Measurements from ENCODE around the gene GPX4.
"Not testable (repeated sequence)": the region's sequence is repeated elsewhere in the genome, so short reads cannot be mapped to it uniquely, and the experiment has no call there.

Gene GPX4

DNA sequence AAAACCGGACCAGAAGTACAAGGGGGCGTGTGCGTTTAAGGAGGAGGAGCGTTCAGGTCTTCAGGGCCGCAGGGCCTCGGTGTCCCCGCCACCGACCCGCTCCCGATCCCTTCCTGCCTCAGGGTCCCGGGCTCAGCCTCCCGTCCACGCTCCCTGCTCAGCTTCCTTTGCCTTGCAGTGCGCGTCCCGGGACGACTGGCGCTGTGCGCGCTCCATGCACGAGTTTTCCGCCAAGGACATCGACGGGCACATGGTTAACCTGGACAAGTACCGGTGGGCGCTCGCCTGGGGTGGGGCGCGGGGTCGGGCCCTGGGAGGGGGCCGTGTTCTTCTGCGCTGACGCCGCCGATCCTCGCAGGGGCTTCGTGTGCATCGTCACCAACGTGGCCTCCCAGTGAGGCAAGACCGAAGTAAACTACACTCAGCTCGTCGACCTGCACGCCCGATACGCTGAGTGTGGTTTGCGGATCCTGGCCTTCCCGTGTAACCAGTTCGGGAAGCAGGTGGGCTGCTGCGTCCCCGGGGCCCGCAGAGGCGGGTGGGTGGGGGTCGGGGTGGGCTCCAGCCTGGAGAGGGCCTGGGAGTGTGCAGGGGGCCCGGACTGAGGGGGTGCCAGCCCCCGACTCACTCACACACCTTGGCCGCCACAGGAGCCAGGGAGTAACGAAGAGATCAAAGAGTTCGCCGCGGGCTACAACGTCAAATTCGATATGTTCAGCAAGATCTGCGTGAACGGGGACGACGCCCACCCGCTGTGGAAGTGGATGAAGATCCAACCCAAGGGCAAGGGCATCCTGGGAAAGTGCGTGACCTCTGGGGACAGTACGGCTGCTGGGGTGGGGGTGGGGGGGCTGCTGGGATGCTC is 1.4 kb downstream of the GPX4 start:
- FAIRE-seq = no peak

DNA sequence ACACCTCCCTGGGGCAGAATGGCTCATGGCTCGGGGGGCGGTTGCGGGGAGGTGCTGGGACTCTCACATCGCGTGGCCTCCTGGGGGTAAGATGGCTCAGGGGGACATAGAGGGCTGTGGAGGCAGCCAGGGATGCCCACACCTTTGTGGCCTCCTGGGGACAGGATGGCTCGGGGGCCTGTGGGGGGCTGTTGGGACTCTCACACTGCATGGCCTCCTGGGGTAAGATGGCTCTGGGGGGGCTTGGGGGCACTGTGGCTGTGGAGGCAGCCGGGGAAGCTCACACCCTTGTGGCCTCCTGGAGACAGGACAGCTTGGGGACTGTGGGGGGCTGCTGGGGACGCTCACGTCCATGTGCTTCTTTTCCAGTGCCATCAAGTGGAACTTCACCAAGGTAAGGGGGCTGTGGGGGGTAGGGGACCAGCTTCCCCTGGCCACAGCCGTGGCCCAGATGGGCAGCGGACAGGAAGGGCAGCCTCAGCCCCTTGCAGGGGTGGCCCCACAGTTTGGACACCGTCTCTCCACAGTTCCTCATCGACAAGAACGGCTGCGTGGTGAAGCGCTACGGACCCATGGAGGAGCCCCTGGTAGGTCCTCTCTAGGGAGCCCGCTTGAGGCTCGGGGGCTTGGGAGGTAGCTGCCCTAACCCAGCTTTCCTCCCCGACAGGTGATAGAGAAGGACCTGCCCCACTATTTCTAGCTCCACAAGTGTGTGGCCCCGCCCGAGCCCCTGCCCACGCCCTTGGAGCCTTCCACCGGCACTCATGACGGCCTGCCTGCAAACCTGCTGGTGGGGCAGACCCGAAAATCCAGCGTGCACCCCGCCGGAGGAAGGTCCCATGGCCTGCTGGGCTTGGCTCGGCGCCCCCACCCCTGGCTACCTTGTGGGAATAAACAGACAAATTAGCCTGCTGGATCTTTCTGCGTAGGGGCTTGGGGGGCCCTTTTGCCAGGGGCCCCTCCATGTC is 2.4 kb downstream of the GPX4 start:
- no peak for FAIRE-seq

DNA sequence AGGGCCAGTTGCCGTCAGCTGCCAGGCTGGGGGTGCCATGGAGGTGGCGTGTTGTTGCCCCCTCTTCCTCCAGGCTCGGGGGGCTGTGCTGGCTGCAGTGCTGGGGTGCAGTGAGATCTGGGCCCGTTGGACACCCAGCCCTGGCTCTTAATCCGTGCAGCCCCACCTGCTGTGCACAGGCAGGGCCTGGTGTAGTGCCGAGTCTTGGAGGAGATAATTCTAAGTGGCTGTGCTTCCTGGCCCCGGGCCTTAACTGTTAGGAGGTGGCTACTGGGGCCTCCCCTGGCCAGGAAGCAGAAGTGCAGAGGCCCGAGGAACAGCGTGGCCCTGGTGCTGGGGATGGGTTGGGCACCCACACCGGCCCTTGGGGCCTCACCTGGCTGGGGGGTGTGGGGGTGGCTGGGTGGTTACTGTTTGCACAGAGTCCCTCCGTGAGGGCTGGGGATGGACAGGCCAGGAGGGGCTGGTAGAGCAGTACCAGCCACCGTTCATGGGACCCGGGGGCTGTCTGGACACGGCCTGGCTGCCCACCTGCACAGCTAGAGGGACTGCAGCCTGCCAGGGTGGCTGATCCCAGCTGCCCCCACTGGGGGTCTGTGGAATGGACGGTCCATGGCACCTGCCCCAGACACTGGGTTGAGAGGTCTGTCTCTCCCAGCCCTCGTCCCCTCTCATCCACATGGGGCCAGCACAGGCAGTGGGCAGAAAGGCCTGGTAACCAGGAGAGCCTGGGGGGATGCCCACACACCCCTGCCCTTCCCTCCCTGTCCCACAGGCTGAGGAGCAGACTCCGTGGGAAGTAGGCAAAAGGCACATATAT is 3.3 kb downstream of the GPX4 start:
- FAIRE-seq = no peak

GRCh38 chr19:1107661-1108261 is 4.0 kb downstream of the GPX4 start:
- FAIRE-seq = no peak

DNA sequence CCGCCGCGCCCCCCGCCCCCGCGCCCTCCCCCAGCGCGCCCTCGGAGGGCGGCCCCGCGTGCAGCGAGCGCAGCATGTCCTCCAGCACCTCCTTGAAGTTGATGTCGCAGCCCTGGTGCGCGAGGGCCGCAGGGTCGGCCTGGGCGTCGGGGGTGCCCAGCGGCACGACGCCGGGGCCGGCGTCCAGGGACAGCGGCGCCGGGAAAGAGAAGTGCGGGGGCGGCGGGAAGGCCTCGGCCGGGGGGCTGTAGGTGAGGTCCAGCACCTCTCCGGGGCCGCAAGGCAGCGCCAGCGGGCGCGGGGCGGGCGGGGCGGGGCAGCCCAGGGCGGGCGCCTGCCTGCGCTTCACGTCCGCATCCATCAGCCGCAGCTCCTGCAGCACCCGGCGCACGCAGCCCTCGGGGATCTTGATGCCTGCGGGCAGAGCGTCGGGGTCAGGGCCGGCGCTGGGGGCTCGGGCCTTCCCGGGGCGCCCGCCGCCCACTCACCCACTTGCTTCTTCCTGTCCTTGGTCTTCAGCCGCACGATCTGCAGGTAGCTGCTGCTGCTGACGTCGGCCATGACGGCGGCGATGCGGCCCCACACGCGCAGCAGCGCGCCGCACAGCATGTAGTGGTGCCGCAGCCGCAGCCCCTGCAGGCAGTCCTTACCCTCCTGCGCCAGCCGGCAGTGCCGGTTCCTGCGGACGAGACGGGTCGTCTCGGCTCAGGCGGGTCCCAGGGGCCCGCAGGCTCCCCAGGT is 4.7 kb downstream of the GPX4 start:
- no peak for FAIRE-seq

DNA sequence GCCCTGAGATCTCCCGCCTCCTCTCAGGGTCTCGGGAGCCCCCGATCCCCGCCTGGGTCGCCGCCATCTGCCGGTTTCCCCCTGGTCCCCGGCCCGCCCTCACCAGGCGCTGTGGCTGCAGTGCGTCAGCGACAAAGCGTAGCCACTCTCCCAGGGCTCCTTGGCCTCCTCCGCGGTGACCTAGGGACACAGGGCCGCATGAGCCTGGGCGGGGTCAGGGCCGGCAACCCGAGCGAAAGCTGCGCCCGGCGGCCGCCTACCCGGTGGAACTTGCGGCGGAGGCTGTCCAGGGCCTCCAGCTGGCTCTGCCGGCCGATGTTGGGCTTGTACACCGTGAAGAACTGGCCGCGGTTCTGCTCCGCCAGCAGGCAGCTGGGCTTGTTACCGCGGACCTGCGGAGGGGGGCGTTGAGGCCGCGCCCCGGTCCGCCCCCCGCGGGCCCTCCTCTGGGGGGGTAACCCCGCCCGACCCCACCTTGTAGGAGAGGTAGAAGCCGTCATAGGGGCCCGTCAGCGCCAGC is 5.3 kb downstream of the GPX4 start:
- no peak for FAIRE-seq

GRCh38 chr19:1109697-1110671 is 6.2 kb downstream of the GPX4 start:
- FAIRE-seq = no peak

DNA sequence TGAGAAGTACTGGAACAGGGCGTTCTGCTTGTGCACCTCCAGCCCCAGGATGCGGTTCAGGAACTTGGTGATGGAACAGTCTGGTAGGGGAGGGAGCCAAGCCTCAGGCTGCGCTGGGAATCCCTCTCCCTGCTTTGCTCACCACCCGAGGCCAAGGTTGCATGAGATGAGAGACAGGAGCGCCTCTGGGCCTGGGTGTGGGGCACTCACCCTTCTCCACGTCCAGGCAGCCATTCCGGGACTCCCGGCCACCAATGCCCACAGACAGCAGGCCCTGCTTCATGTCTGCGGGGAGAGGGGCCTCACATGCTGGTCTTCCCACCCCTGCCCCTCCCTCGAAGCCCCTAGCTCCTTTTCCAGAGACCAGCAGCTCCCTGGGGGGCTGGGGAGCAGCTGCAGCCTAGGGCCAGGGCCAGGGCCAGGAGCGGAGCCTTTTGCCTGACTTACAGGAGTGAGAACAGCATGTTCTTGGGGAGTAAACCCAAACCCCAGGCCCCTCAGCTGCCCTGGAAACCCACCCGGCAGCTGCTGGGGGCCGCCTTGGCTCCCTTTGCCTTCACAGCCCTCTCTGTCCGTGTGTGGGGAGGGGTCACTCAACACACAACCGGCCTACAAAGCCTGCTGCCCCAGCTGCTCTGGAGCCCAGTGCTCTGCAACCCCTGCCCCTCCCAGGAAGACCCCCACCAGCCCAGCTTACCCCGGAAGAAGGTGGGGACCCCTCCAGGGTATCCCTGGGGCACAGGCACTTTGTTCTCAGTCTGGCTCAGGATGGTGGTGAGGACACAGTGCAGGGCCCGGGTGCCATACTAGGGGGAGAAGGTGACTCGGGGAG is 7.2 kb downstream of the GPX4 start:
- no peak for FAIRE-seq

- FAIRE-seq = no peak
Measured at GRCh38 chr19:1111641-1112267, 8.0 kb downstream of the GPX4 start.

- FAIRE-seq = no peak
Measured at GRCh38 chr19:1112268-1113029, 8.7 kb downstream of the GPX4 start.

- no peak for FAIRE-seq
Measured at GRCh38 chr19:1113030-1113985, 9.5 kb downstream of the GPX4 start.

GRCh38 chr19:1113986-1114483 is 10.2 kb downstream of the GPX4 start:
- FAIRE-seq = no peak

DNA sequence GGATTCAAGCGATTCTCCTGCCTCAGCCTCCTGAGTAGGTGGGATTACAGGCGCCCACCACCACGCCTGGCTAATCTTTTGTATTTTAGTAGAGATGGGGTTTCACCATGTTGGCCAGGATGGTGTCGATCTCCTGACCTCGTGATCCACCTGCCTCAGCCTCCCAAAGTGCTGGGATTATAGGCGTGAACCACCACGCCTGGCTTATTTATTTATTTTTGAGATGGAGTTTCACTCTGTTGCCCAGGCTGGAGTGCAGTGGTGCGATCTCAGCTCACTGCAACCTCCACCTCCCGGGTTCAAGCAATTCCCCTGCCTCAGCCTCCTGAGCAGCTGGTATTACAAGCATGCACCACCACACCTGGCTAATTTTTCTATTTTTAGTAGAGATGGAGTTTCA is 10.9 kb downstream of the GPX4 start:
- FAIRE-seq = not testable (repeated sequence)

GRCh38 chr19:1115646-1116420 is 12.0 kb downstream of the GPX4 start:
- no peak for FAIRE-seq

- FAIRE-seq = no peak
Measured at GRCh38 chr19:1116726-1117581, 13.2 kb downstream of the GPX4 start.
